Panc1 (cell line): ENCODE measurements around the gene PANK4. TPM values are rescaled to one million over a fixed set of nuclear protein-coding genes. Genes with fewer than 3 reads are reported as not detected.

Experiments
- ATAC-seq: fragments of 200-7000 bp; cut with Tn5 transposase; 2 replicates; pipeline ENCODE4 v1.9.1; 2020; ENCODE audit warnings: mild to moderate bottlenecking, moderate library complexity
- BruUV-seq: library from RNA; stranded (reverse); fragments of 400-500 nt; replicated peaks from 2 replicates; lab custom pipeline; 2021; lab: Mats Ljungman, UMichigan
- CTCF ChIA-PET: fragments of 300-600 bp; sonication (Branson Sonifier 250); formaldehyde crosslinking; loops from one replicate; lab custom pipeline; 2022; ENCODE audit warnings: antibody characterized with exemption; lab: Charles Lee
- POLR2A ChIA-PET: fragments of 300-600 bp; sonication (Branson Sonifier 250); formaldehyde crosslinking; loops from one replicate; lab custom pipeline; 2022; ENCODE audit warnings: antibody characterized with exemption; lab: Charles Lee
- DNase-seq: peaks from one replicate; pipeline ENCODE4 v3.0.0-alpha.2; 2010; ENCODE audit warnings: low read depth, low spot score
- H3K27ac ChIP-seq: 2 replicates; pipeline ENCODE4 v1.5.1; 2011; ENCODE audit warnings: mild to moderate bottlenecking, low read length, inconsistent platforms
- H3K27me3 ChIP-seq: fragments of 200-500 bp; sonication (Bioruptor generic); 2 replicates; pipeline ENCODE4 v1.6.0; 2014; ENCODE audit warnings: low read length, inconsistent platforms; ENCODE audit not compliant: control insufficient read depth, insufficient read depth
- H3K36me3 ChIP-seq: fragments of 200-500 bp; sonication (Bioruptor generic); 2 replicates; pipeline ENCODE4 v1.5.1; 2014; ENCODE audit warnings: inconsistent platforms, mild to moderate bottlenecking, low read length, moderate library complexity; ENCODE audit not compliant: control insufficient read depth, insufficient read depth
- H3K4me1 ChIP-seq: 2 replicates; pipeline ENCODE4 v1.5.1; 2011; ENCODE audit warnings: inconsistent platforms, mild to moderate bottlenecking, low read length, moderate library complexity; ENCODE audit not compliant: control insufficient read depth, insufficient read depth
- H3K4me3 ChIP-seq, 2 experiments: 2 replicates each; pipeline ENCODE4 v1.5.1; 2011 to 2012; ENCODE audit warnings: low read depth in 2 of 2, low read length in 2 of 2, mild to moderate bottlenecking in 2 of 2, inconsistent platforms in 1 of 2, moderate library complexity in 1 of 2
- H3K9me3 ChIP-seq: fragments of 200-500 bp; sonication (Bioruptor generic); 2 replicates; pipeline ENCODE4 v1.5.1; 2014; ENCODE audit warnings: low read depth, mild to moderate bottlenecking, inconsistent platforms, low read length, moderate library complexity; ENCODE audit not compliant: control insufficient read depth, insufficient read depth
- CTCF ChIP-seq: fragments of 450-650 bp; IDR thresholded peaks from 2 replicates; pipeline ENCODE4 v1.5.1; 2017; ENCODE audit warnings: mild to moderate bottlenecking
- POLR2AphosphoS5 ChIP-seq: IDR thresholded peaks from 2 replicates; pipeline ENCODE4 v1.6.1; 2012; ENCODE audit warnings: mild to moderate bottlenecking, low read depth, low read length, moderate library complexity
- REST ChIP-seq, 2 experiments: IDR thresholded peaks; 2 replicates each; pipeline ENCODE4 v1.6.1; 2011 to 2012; ENCODE audit warnings: low read depth in 2 of 2, control low read depth in 1 of 2, low read length in 1 of 2, mild to moderate bottlenecking in 1 of 2, moderate library complexity in 1 of 2; ENCODE audit not compliant: insufficient read depth in 1 of 2
- SIN3A ChIP-seq: IDR thresholded peaks from 2 replicates; pipeline ENCODE4 v1.6.1; 2012; ENCODE audit warnings: low read depth, mild to moderate bottlenecking, low read length, moderate library complexity, borderline replicate concordance; ENCODE audit not compliant: insufficient read depth
- TCF7L2 ChIP-seq: IDR thresholded peaks from 2 replicates; pipeline ENCODE4 v1.6.1; 2011; ENCODE audit warnings: mild to moderate bottlenecking, low read depth, low read length, inconsistent platforms
- in situ Hi-C: cut with HindIII; loops from 2 replicates; pipeline ENCODE4 v1.10.0; 2016; ENCODE audit warnings: low sequenced_read_pairs, low pct_unique_long_range_greater_than_20kb
- intact Hi-C: fragments of 100-400 bp; cut with micrococcal nuclease; formaldehyde crosslinking; loops from one replicate; pipeline ENCODE4 v1.10.0; 2022; ENCODE audit not compliant: unreplicated experiment
- total RNA-seq: library from RNA; stranded (reverse); gene quantifications from one replicate; pipeline ENCODE4 v1.2.1, GENCODE V29; 2021; ENCODE audit not compliant: unreplicated experiment

Gene PANK4
- total RNA-seq, 1 experiment from 2014 or later, result 35.9 TPM

DNA sequence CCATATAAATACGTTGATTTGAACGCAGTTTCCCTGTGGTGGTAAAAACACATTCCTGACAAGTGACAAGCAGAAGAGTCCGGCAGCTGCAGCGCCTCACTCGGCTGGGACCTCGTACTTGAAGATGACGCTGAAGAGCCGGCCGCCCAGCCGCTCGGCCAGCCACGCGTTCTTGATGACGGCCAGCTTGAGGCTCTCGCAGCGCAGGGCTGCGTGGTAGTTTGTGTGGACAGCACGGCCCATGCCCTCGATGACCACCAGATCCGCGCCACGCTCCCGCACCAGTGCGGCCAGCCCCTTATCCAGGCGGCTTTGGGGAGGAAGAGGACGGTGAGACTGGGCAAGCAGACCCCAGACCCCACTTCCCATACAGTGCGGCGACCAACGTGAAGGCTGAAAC, 17.6 kb downstream of the PANK4 start:
- no peaks in the 10 kb centered on the region; the same call in none of the 2 replicates for H3K36me3 ChIP-seq
- no peak for ATAC-seq

GRCh38 chr1:2508180-2508579, 18.2 kb downstream of the PANK4 start:
- intact Hi-C loops, result no loop called here
- no peak overlapping the region for H3K27ac ChIP-seq
- no peaks in the 10 kb centered on the region; the same call in none of the 2 replicates for H3K36me3 ChIP-seq
- CTCF ChIA-PET, result interaction anchor here (0.6 kb wide), 1 partner anchor 15 kb away, joined by 3 read pairs; no protein-coding TSS in a partner anchor
- BruUV-seq, result no TSS peak
- H3K27me3 ChIP-seq, result no peaks in the 10 kb centered on the region
- ATAC-seq (no peak), DNase-seq (no peak)
- in situ Hi-C loops, result no loop called here
- TF ChIP-seq POLR2AphosphoS5 (no peak), SIN3A (no peak), CTCF (no peak)
- H3K9me3 ChIP-seq, result no peaks in the 10 kb centered on the region
- POLR2A ChIA-PET, result no interaction called here
- no peak overlapping the region for H3K4me3 ChIP-seq
- peaks cover 25% of the 10 kb centered on the region for H3K4me1 ChIP-seq

More for the DNA sequence above, 17.6 kb downstream of the PANK4 start:
- H3K4me1 ChIP-seq, result peaks cover 25% of the 10 kb centered on the region
- POLR2A ChIA-PET, result no interaction called here
- no TSS peak for BruUV-seq
- DNase-seq, result no peak
- CTCF ChIA-PET, result interaction anchor here (0.6 kb wide), 1 partner anchor 41 kb away, joined by 3 read pairs; no protein-coding TSS in a partner anchor
- H3K4me3 ChIP-seq, result no peak overlapping the region
- no peaks in the 10 kb centered on the region for H3K27me3 ChIP-seq
- H3K27ac ChIP-seq, result no peak overlapping the region
- in situ Hi-C loops, result no loop called here
- H3K9me3 ChIP-seq, result no peaks in the 10 kb centered on the region
- intact Hi-C loops, result no loop called here
- 0 out of 4 replicates have a peak, but pooled peaks of 1 of the 2 experiments have one; percentile 12 for TF ChIP-seq REST (IDR thresholded peaks at IDR 0.05; ENCODE audit: insufficient read depth in 1 of 2, low read depth in 2 of 2, low read length in 1 of 2)
- no peak for TF ChIP-seq TCF7L2
- TF ChIP-seq POLR2AphosphoS5, result no peak
- TF ChIP-seq CTCF, result no peak
- TF ChIP-seq SIN3A, result no peak
